Measurements from ENCODE around the gene YLPM1.

DNA sequence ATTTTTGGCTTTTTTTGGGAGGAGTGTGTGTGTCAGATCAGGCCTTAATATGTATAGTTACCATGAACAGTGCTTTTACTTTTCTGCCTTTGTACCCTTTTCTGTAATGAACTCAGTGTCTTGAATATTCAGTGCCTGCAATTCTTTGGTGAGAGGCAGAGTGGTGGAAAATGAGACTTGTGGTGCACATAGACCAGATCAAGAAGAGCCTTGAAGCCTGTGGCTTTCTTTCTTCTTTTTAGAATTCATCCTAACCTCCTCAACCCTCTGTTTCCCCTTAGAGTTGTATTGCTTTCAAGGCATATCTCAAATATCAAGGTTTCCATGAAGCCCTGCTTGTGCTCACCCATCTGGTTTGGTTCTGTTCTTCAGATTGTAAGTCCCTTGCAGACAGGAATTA is 2.6 kb downstream of the YLPM1 start:
- no peak for TF ChIP-seq POLR2A (IDR thresholded peaks at IDR 0.05)
- TF ChIP-seq, protein P1, sequence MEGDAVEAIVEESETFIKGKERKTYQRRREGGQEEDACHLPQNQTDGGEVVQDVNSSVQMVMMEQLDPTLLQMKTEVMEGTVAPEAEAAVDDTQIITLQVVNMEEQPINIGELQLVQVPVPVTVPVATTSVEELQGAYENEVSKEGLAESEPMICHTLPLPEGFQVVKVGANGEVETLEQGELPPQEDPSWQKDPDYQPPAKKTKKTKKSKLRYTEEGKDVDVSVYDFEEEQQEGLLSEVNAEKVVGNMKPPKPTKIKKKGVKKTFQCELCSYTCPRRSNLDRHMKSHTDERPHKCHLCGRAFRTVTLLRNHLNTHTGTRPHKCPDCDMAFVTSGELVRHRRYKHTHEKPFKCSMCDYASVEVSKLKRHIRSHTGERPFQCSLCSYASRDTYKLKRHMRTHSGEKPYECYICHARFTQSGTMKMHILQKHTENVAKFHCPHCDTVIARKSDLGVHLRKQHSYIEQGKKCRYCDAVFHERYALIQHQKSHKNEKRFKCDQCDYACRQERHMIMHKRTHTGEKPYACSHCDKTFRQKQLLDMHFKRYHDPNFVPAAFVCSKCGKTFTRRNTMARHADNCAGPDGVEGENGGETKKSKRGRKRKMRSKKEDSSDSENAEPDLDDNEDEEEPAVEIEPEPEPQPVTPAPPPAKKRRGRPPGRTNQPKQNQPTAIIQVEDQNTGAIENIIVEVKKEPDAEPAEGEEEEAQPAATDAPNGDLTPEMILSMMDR (IDR thresholded peaks at IDR 0.05), result no peak
